Endodermal cell (in vitro differentiated cells): ENCODE results near the gene COL28A1. TPM values are rescaled to one million over a fixed set of nuclear protein-coding genes. Genes with fewer than 3 reads are reported as not detected.

ENCODE experiments used
- DNase-seq: peaks from one replicate; pipeline ENCODE4 v3.0.0-alpha.2; 2017
- H3K27ac ChIP-seq: 2 replicates; pipeline ENCODE4 v1.5.1; 2013; ENCODE audit warnings: mild to moderate bottlenecking, low read depth, low read length, moderate library complexity
- H3K27me3 ChIP-seq: 2 replicates; pipeline ENCODE4 v1.6.1; 2013; ENCODE audit warnings: mild to moderate bottlenecking, low read length, moderate library complexity; ENCODE audit not compliant: insufficient read depth, control insufficient read depth, poor library complexity, severe bottlenecking
- H3K36me3 ChIP-seq: 2 replicates; pipeline ENCODE4 v1.7.0; 2013; ENCODE audit warnings: mild to moderate bottlenecking, low read length, moderate library complexity; ENCODE audit not compliant: control insufficient read depth, insufficient read depth
- H3K4me1 ChIP-seq: one replicate; pipeline ENCODE4 v1.7.0; 2013; ENCODE audit warnings: low read length; ENCODE audit not compliant: control insufficient read depth, insufficient read depth
- H3K4me3 ChIP-seq: 2 replicates; pipeline ENCODE4 v1.5.1; 2013; ENCODE audit warnings: mild to moderate bottlenecking, low read length, moderate library complexity
- H3K9ac ChIP-seq: 2 replicates; pipeline ENCODE4 v1.6.1; 2013; ENCODE audit warnings: mild to moderate bottlenecking, low read length, moderate library complexity; ENCODE audit not compliant: poor library complexity, severe bottlenecking; ENCODE audit errors: extremely low read depth
- H3K9me3 ChIP-seq: 2 replicates; pipeline ENCODE4 v1.6.1; 2013; ENCODE audit warnings: mild to moderate bottlenecking, low read length, moderate library complexity; ENCODE audit not compliant: control insufficient read depth
- H3K27ac Mint-ChIP-seq: 2 replicates; pipeline ENCODE4 v1.8.0; 2020; ENCODE audit warnings: mixed read lengths
- H3K27me3 Mint-ChIP-seq: 2 replicates; pipeline ENCODE4 v1.8.0; 2021; ENCODE audit warnings: mild to moderate bottlenecking, mixed read lengths; ENCODE audit not compliant: insufficient read depth
- H3K36me3 Mint-ChIP-seq: 2 replicates; pipeline ENCODE4 v1.8.0; 2020; ENCODE audit warnings: low read depth, mixed read lengths
- H3K4me1 Mint-ChIP-seq: 2 replicates; pipeline ENCODE4 v1.8.0; 2020; ENCODE audit warnings: mixed read lengths
- H3K4me3 Mint-ChIP-seq: 2 replicates; pipeline ENCODE4 v1.8.0; 2020; ENCODE audit warnings: mild to moderate bottlenecking, moderate library complexity, mixed read lengths
- H3K9me3 Mint-ChIP-seq: 2 replicates; pipeline ENCODE4 v1.8.0; 2020; ENCODE audit warnings: mild to moderate bottlenecking, mixed read lengths
- WGBS, 2 experiments: methylation state at CpG; one replicate each; pipeline versions ENCODE4 v1.1.5 to v1.1.7; 2013; ENCODE audit warnings: missing lambda C conversion rate in 2 of 2, mixed read lengths in 1 of 2; ENCODE audit not compliant: insufficient coverage in 1 of 2, insufficient read length in 1 of 2; 5-methylcytosine and 5-hydroxymethylcytosine counted together
- total RNA-seq, 2 donors: library from RNA; stranded (reverse); fragmentation: NEBNext Ultra II Directional in 1 of 2; extraction: Animal tissue kit (Norgen Biotek cat#: 25700) in 1 of 2; gene quantifications; 2 replicates in 1 of 2; 3 replicates in 1 of 2; pipeline ENCODE4 v1.2.1, GENCODE V29; 2021
- TF ChIP-seq, protein P1 (sequence below): fragments of 200-600 bp; sonication (generic); conservative IDR thresholded peaks from 2 replicates; pipeline ENCODE4 v1.5.0; 2021; ENCODE audit warnings: antibody characterized with exemption, mild to moderate bottlenecking

The COL28A1 gene
- total RNA-seq, 2 donors from 2014 or later: 0.44 to 1.2 TPM

DNA sequence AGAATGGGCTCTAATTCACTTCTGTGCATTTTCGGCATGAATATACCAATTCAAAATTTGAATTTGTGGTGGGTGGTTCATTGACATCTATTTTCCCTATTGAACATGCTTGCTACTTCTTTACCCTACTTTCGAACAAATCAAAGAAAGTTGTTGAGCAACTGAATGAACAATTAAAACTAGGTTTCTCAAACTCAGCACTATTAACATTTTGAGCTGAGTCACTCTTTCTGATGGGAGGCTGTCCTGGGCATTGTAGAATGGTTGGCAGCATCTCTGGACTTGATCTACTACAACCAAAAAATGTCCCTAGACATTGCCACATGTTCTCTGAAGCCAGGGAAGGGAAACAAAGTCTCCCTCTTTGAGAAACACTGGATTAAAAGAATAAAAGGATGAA lies 116.7 kb downstream of the COL28A1 start:
- no peaks in the 10 kb centered on the region for H3K4me1 ChIP-seq
- Mint-ChIP-seq H3K36me3 (no peaks in the 10 kb centered on the region), H3K9me3 (no peaks in the 10 kb centered on the region), H3K27ac (no peak overlapping the region), H3K4me3 (no peak overlapping the region), H3K27me3 (no peaks in the 10 kb centered on the region), H3K4me1 (no peaks in the 10 kb centered on the region)
- TF ChIP-seq, protein P1, sequence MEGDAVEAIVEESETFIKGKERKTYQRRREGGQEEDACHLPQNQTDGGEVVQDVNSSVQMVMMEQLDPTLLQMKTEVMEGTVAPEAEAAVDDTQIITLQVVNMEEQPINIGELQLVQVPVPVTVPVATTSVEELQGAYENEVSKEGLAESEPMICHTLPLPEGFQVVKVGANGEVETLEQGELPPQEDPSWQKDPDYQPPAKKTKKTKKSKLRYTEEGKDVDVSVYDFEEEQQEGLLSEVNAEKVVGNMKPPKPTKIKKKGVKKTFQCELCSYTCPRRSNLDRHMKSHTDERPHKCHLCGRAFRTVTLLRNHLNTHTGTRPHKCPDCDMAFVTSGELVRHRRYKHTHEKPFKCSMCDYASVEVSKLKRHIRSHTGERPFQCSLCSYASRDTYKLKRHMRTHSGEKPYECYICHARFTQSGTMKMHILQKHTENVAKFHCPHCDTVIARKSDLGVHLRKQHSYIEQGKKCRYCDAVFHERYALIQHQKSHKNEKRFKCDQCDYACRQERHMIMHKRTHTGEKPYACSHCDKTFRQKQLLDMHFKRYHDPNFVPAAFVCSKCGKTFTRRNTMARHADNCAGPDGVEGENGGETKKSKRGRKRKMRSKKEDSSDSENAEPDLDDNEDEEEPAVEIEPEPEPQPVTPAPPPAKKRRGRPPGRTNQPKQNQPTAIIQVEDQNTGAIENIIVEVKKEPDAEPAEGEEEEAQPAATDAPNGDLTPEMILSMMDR: no peak
- WGBS, 2 experiments: 90 to 100% methylated on average over 1 to 2 of the region's 2 CpGs
- no peaks in the 10 kb centered on the region for H3K9me3 ChIP-seq
- no peaks in the 10 kb centered on the region for H3K27me3 ChIP-seq
- H3K36me3 ChIP-seq: no peaks in the 10 kb centered on the region
- no peak overlapping the region for H3K27ac ChIP-seq
- no peak overlapping the region for H3K4me3 ChIP-seq
- DNase-seq: no peak
- no peak overlapping the region for H3K9ac ChIP-seq

DNA sequence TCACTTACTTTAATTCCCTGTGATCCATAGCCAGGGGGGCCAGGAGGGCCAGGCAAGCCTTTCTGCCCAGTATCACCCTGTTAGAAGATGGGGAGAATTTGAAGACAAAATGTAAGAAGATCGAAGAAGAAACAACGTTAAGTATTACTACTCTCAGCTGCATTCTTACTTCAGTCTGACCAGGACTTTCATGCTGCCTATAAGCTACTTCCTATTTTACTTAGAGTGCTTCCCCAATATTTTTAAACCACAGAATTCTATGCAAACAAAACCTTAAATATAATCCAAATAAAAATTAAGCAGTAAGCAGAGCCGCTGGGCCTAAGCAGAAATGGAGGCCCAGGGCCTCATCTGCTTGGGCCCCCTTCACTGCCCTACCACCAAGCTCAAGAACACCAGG lies 117.8 kb downstream of the COL28A1 start:
- H3K4me3 ChIP-seq: no peak overlapping the region
- no peaks in the 10 kb centered on the region for H3K4me1 Mint-ChIP-seq
- no peak overlapping the region for H3K27ac ChIP-seq
- H3K9ac ChIP-seq: no peak overlapping the region
- H3K27ac Mint-ChIP-seq: no peak overlapping the region
- H3K4me3 Mint-ChIP-seq: no peak overlapping the region
- no peaks in the 10 kb centered on the region for H3K4me1 ChIP-seq
- no peaks in the 10 kb centered on the region for H3K9me3 Mint-ChIP-seq
- H3K36me3 Mint-ChIP-seq: no peaks in the 10 kb centered on the region
- H3K27me3 ChIP-seq: no peaks in the 10 kb centered on the region
- DNase-seq: no peak
- no peaks in the 10 kb centered on the region for H3K36me3 ChIP-seq
- H3K27me3 Mint-ChIP-seq: no peaks in the 10 kb centered on the region
- 93 to 100% methylated on average over 3 of the region's 3 CpGs for WGBS, 2 experiments
- TF ChIP-seq, protein P1: no peak
- H3K9me3 ChIP-seq: no peaks in the 10 kb centered on the region

GRCh38 chr7:7417414-7417813 lies 118.3 kb downstream of the COL28A1 start:
- H3K36me3 ChIP-seq: no peaks in the 10 kb centered on the region

More at GRCh38 chr7:7417414-7417813, 118.3 kb downstream of the COL28A1 start:
- Mint-ChIP-seq H3K36me3 (no peaks in the 10 kb centered on the region), H3K4me1 (no peaks in the 10 kb centered on the region), H3K4me3 (no peak overlapping the region), H3K27me3 (no peaks in the 10 kb centered on the region), H3K9me3 (no peaks in the 10 kb centered on the region), H3K27ac (no peak overlapping the region)
- H3K9ac ChIP-seq: no peak overlapping the region
- H3K27me3 ChIP-seq: no peaks in the 10 kb centered on the region
- WGBS, 2 experiments: 90 to 96% methylated on average over 2 of the region's 2 CpGs
- no peaks in the 10 kb centered on the region for H3K4me1 ChIP-seq
- H3K4me3 ChIP-seq: no peak overlapping the region
- no peak for DNase-seq
- no peak overlapping the region for H3K27ac ChIP-seq
- TF ChIP-seq, protein P1: no peak
- no peaks in the 10 kb centered on the region for H3K9me3 ChIP-seq
